Measurements from ENCODE around the gene GJC2. TPM values are rescaled to one million over a fixed set of nuclear protein-coding genes. Genes with fewer than 3 reads are reported as not detected.

The GJC2 gene
- polyA plus RNA-seq, 2 of the 4 experiments (the other 2 are of a cell fraction) = 0.09 to 0.48 TPM

DNA sequence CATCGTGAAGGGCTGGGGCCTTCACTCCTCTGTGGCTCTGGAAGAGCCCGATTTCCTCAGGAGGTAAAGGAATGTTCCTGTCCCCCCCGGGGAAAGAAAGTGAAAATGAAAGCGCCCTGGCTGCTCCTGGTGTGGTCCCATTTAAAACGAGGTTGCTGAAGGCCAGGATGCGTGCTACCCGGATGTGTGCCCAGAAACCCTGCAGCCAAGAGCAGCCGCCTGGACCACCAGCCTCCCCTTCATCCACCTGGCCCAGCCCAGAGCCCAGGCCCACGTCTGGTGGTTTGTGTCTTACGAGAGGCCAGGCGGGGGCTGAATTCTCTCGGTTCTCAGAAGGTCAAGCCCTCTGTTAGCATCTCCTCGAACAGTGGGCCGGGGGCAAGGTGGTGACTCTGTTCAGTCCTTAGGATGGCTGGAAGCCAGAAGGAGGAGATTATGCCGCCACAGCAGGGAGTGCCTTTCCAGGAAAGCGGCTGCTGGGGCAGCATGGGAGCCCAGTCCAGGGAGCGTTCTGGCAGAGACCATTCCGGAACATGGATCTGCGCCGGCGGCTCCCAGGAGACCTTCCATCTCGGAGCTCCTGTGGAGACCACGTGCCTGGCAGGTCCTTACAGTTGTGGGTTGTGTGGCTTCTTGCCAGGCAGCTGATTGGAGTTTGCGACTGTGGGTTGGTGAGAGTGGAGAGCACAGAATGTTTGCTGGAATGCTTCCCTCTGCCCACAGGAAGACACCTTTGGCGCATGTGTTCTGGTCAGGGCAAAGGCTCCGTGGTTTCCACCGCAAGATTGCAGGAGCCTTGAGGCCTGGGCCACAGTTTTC lies 8.3 kb upstream of the GJC2 start:
- ATAC-seq = no peak
- no peak for TF ChIP-seq ZSCAN20 (CRISPR knock-in tag; IDR thresholded peaks at IDR 0.05)
- TF ChIP-seq EHMT2 (IDR thresholded peaks at IDR 0.05; ENCODE audit: low read depth) = no peak
- no peak for TF ChIP-seq TFCP2L1 (CRISPR knock-in tag; IDR thresholded peaks at IDR 0.05)
- TF ChIP-seq, protein P1, sequence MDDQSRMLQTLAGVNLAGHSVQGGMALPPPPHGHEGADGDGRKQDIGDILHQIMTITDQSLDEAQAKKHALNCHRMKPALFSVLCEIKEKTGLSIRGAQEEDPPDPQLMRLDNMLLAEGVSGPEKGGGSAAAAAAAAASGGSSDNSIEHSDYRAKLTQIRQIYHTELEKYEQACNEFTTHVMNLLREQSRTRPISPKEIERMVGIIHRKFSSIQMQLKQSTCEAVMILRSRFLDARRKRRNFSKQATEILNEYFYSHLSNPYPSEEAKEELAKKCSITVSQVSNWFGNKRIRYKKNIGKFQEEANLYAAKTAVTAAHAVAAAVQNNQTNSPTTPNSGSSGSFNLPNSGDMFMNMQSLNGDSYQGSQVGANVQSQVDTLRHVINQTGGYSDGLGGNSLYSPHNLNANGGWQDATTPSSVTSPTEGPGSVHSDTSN (IDR thresholded peaks at IDR 0.05) = no peak
- no peak for TF ChIP-seq RFX5 (IDR thresholded peaks at IDR 0.05)
- TF ChIP-seq HOXB13 (CRISPR knock-in tag; IDR thresholded peaks at IDR 0.05; ENCODE audit: low read depth) = no peak
- TF ChIP-seq ZNF302 (CRISPR knock-in tag; IDR thresholded peaks at IDR 0.05) = no peak
- no peak for TF ChIP-seq ESRRA (IDR thresholded peaks at IDR 0.05; ENCODE audit: borderline replicate concordance, low read length)
- TF ChIP-seq, protein P2, sequence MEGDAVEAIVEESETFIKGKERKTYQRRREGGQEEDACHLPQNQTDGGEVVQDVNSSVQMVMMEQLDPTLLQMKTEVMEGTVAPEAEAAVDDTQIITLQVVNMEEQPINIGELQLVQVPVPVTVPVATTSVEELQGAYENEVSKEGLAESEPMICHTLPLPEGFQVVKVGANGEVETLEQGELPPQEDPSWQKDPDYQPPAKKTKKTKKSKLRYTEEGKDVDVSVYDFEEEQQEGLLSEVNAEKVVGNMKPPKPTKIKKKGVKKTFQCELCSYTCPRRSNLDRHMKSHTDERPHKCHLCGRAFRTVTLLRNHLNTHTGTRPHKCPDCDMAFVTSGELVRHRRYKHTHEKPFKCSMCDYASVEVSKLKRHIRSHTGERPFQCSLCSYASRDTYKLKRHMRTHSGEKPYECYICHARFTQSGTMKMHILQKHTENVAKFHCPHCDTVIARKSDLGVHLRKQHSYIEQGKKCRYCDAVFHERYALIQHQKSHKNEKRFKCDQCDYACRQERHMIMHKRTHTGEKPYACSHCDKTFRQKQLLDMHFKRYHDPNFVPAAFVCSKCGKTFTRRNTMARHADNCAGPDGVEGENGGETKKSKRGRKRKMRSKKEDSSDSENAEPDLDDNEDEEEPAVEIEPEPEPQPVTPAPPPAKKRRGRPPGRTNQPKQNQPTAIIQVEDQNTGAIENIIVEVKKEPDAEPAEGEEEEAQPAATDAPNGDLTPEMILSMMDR (IDR thresholded peaks at IDR 0.05) = no peak
- TF ChIP-seq, protein P3, sequence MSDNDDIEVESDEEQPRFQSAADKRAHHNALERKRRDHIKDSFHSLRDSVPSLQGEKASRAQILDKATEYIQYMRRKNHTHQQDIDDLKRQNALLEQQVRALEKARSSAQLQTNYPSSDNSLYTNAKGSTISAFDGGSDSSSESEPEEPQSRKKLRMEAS (IDR thresholded peaks at IDR 0.05) = no peak
- TF ChIP-seq HOXA7 (CRISPR knock-in tag; IDR thresholded peaks at IDR 0.05) = no peak
- TF ChIP-seq RAD21 (conservative IDR thresholded peaks at IDR 0.05 in 1 of 2, IDR thresholded peaks at IDR 0.05 in 1 of 2) = no peak
- TF ChIP-seq, protein P4, sequence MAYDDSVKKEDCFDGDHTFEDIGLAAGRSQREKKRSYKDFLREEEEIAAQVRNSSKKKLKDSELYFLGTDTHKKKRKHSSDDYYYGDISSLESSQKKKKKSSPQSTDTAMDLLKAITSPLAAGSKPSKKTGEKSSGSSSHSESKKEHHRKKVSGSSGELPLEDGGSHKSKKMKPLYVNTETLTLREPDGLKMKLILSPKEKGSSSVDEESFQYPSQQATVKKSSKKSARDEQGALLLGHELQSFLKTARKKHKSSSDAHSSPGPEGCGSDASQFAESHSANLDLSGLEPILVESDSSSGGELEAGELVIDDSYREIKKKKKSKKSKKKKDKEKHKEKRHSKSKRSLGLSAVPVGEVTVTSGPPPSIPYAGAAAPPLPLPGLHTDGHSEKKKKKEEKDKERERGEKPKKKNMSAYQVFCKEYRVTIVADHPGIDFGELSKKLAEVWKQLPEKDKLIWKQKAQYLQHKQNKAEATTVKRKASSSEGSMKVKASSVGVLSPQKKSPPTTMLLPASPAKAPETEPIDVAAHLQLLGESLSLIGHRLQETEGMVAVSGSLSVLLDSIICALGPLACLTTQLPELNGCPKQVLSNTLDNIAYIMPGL (CRISPR knock-in tag; IDR thresholded peaks at IDR 0.05; ENCODE audit: borderline replicate concordance) = no peak
- TF ChIP-seq, protein P5, sequence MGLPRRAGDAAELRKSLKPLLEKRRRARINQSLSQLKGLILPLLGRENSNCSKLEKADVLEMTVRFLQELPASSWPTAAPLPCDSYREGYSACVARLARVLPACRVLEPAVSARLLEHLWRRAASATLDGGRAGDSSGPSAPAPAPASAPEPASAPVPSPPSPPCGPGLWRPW (IDR thresholded peaks at IDR 0.05) = no peak
- TF ChIP-seq, protein P6, sequence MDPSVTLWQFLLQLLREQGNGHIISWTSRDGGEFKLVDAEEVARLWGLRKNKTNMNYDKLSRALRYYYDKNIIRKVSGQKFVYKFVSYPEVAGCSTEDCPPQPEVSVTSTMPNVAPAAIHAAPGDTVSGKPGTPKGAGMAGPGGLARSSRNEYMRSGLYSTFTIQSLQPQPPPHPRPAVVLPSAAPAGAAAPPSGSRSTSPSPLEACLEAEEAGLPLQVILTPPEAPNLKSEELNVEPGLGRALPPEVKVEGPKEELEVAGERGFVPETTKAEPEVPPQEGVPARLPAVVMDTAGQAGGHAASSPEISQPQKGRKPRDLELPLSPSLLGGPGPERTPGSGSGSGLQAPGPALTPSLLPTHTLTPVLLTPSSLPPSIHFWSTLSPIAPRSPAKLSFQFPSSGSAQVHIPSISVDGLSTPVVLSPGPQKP (IDR thresholded peaks at IDR 0.05; ENCODE audit: low read depth, low read length) = no peak
- TF ChIP-seq EP300 (IDR thresholded peaks at IDR 0.05) = no peak
- TF ChIP-seq ZC3H11A (IDR thresholded peaks at IDR 0.05) = no peak
- TF ChIP-seq GATA3 (IDR thresholded peaks at IDR 0.05; ENCODE audit: borderline replicate concordance) = no peak
- TF ChIP-seq RARB (CRISPR knock-in tag; IDR thresholded peaks at IDR 0.05) = no peak
- WGBS (ENCODE audit: missing lambda C conversion rate) = 72% methylated on average over 21 of the region's 27 CpGs

More for the DNA sequence above, 8.3 kb upstream of the GJC2 start:
- Histone ChIP-seq H3K4me1 (peaks cover 14% of the 10 kb centered on the region), H3K9me3 (no peaks in the 10 kb centered on the region), H3K27ac (peak overlapping the region; percentile 83 to 94; a peak in 4 of 6 replicates), H3K4me2 (peak overlapping the region; percentile 95), H3K4me3 (peak overlapping the region; percentile 85)
- ChIA-PET CTCF (interaction anchor here (1.1 to 2.4 kb wide), 4 partner anchors 9 to 24 kb away, joined by 4 to 8 read pairs (median 5); no protein-coding TSS in a partner anchor), POLR2A (interaction anchor here (1.3 kb wide), 1 partner anchor 24 kb away, joined by 19 read pairs; the partner anchor contains the start of gene IBA57)
- no peak for DNase-seq (ENCODE audit: low read depth in 1 of 2, low spot score in 1 of 2)
- FAIRE-seq = no peak

All from A549 (cell line).